Measurements from ENCODE around the gene CTDNEP1.

Gene CTDNEP1

DNA sequence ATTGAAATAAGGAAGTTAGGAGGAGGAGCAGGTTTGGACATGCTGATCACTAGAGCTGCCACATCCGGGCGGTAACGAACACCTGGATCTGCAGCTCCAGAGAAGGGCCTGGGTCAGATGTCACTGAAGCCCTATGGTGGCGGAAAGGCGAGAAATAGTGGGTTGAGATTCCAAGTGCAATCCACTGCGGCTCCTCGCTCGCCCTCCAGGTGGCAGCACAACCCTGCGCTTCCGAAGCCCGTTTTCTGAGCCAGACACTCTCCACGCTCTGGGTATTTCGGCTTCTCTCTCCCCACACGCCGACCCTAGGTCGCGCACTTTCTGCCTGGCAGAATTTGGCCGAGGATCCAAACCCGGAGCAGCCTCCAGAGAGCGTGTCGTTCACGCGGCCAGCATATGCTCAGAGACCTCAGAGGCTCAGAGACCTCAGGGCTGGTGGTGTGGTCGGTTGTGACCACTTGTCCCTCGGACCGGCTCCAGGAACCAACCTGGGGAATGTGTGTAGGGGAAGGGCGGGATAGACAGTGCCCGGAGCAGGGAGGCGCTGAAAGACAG, 29.1 kb upstream of the CTDNEP1 start:
- DNase-seq (ENCODE audit: low read depth, low spot score) = peak; percentile 66

GRCh38 chr17:7279448-7279847, 27.9 kb upstream of the CTDNEP1 start:
- DNase-seq (ENCODE audit: low read depth, low spot score) = no peak

GRCh38 chr17:7266784-7267183, 15.2 kb upstream of the CTDNEP1 start:
- no peak for DNase-seq (ENCODE audit: low read depth, low spot score)

- no peak for DNase-seq (ENCODE audit: low read depth, low spot score)
Observed at GRCh38 chr17:7263801-7264078, 12.2 kb upstream of the CTDNEP1 start.

DNA sequence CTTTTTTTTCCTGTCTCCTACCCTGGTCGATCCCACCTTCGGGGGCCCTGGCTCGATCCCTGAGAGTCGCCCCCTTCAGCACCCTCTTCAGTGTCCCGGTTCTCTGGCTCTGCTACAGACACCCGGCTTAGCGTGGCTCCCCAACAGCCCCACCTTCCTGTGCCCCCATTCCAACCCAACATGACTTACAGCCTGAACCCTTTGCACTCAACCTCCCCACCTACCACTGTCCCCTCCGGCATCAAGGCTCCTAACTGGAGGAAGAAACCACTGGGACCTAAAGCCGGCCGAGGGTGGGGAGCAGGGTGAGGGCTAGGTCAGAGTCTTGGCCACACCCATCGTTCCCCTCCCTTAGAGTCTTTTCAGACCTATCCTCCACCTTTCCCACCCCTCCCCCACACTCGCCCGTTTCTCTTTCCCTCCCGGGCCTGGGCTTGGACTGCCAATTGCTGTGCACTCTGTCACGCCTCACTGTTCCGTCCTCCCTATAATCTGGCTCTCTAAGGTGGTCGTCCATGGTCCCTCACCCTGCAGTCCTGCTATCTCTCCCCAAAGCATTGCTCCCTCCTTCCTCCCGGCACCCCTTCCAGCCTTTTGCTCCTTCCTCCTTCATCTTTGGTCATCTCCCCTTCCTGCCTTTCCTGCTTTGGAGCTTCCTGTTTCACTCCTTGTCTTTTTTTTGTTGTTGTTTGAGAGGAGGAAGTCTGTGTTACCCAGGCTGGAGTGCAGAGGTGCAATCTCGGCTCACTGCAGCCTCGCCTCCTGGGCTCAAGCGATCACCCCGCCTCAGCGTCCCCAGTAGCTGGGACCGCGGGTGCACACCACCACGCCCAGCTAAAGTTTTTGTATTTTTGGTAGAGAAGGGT, 11.6 kb upstream of the CTDNEP1 start:
- no peak for DNase-seq (ENCODE audit: low read depth, low spot score)

DNA sequence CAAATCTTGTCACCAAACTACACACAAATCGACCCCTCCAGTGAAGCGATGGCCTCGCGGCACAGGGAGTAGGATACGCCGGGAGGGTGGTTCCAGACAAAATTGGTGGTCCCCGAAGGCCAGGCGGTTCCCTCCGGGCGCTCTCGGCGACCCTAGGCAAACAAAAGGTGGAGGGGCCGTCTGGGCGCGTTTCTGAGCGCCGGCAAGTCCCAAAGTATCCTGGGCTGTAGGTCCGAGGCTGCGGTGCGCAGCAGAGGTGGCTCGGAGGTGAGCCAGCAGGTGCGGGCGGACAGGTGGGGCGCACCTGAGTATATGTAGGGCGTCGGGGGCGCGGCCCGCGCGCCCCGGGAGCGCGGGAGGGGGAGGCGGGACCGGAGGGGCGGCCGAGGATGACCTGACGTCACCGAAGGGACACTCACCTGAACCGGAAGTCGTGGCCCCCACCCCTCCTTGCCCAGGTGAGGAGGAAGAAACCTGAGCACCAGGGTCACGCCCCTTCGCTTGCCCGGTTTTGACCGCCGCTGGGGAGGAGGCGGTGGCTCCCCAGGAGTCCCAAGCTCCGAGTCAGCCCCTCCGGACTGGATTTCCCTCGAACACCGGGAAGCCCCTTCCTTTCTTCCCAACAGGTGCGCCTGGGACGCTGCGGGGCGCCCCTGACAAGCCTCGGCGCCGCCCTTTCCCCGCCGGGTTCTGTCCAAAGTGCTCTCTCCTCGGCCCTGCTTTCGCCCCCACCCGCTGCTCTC, 10.8 kb upstream of the CTDNEP1 start, which contains the start of gene CLDN7:
Gene CLDN7, minus strand, starts transcription at position 287 of the 743 bp plus-strand sequence. CDS start 435 bp downstream, outside the sequence.
- no peak for DNase-seq (ENCODE audit: low read depth, low spot score)

GRCh38 chr17:7261379-7262191, 10.1 kb upstream of the CTDNEP1 start:
- DNase-seq (ENCODE audit: low read depth, low spot score) = no peak

DNA sequence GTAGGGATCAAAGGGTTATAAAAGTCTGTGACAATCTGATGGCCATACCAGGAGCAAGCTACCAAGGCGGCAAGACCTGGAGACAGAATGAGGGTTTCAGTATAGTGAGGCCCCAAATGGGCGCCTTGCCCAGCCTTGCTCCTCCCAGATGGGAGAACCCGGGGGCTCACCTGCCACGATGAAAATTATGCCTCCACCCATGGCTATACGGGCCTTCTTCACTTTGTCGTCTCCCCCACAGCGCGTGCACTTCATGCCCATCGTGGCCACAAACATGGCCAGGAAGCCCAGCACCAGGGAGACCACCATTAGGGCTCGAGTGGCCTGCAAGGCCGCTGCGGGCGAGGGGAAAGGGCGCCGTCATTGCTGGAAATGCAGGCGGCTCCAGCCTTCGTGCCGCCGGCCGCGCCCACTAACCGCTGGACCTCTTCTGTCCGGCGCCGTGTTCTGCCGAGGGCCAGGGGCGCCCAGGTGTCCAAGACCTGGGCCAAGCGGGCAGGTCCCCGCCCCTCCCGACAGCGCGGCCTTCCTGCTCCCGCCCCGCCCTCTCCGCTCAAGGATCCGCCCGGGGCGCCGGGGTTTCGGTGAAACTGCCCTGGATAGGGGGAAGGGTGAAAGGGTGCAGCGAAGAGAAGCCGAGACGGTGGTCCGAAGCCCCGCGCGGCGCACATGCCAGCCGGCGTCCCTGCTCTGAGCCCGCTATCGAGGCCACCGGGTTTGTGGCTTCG, 9.3 kb upstream of the CTDNEP1 start:
- no peak for DNase-seq (ENCODE audit: low read depth, low spot score)

GRCh38 chr17:7260151-7260550, 8.6 kb upstream of the CTDNEP1 start:
- DNase-seq (ENCODE audit: low read depth, low spot score) = no peak

DNA sequence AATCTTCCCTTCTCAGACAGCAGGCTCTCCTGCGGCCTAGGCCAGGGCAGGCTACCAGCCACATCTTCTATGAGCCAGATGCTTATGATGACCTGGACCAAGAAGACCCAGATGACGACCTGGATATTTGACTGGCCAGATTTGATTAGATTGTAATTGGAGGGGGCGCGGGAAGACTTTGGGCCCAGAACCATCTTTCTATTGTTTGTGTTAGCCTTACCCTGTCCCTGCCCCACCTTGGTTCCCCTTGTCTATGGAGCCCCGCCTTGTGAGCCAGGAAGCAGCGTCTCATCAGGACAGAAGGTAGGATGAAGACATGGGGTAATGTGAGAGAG, 8.0 kb upstream of the CTDNEP1 start:
- DNase-seq (ENCODE audit: low read depth, low spot score) = no peak

DNA sequence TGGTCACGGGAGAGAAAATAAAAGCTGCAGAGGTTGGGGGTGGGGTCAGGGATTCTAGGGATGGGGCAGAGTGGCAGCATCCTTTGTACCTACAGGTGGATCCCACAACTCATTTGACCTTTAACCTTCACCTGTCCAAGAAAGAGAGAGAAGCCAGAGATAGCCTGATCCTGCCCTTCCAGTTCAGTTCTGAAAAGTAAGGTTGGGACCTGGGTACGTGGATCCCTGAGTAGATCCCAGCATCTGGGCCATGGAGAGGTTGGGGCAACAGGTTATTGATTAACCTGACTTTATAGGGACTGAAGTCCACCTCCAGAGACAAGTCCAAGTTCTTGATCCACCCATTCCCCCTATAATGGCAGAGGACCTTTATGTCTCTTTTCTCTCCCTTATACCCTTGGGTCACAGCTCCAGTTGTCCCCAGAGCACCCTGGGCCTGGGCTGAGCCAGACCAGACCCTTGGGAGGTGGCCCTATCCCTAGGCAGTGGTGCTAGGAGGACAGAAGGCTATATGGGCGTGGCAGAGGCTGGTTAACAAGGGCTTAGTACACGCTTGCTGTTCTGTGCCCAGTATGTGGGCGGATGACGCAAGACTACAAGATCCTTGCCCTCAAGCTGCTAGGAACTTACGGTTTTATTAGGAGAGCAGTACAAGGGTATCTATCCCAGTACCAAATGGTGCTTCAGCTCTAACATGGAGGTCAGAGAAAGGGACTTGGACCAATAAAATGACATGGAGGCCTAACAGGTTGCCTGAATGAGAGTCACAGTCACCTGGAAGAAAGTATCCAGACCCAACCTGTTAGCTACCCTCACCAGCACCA, 7.4 kb upstream of the CTDNEP1 start:
- no peak for DNase-seq (ENCODE audit: low read depth, low spot score)

- DNase-seq (ENCODE audit: low read depth, low spot score) = no peak
Observed at GRCh38 chr17:7256766-7257456, 5.4 kb upstream of the CTDNEP1 start.

GRCh38 chr17:7254511-7254910, 3.0 kb upstream of the CTDNEP1 start:
- no peak for DNase-seq (ENCODE audit: low read depth, low spot score)

DNA sequence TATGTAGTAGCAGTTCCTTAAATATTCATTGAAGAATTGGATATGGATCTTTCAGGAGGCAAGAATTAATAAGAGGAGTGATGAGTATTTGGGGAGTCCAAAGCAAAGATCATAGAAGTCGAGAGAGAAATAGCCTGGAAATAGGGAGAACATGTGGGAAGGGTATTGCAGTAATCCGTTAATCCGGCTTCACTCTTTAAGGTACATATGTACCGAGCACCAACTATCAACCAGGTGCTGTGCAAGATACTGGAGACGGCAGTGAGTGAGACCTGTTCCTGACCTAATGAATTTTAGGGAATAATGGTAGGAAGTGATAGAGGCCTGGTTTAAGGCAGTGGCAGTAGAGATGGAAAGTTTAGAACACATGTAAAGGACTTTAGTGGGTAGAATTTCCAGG, 1.5 kb upstream of the CTDNEP1 start:
- no peak for DNase-seq (ENCODE audit: low read depth, low spot score)

DNA sequence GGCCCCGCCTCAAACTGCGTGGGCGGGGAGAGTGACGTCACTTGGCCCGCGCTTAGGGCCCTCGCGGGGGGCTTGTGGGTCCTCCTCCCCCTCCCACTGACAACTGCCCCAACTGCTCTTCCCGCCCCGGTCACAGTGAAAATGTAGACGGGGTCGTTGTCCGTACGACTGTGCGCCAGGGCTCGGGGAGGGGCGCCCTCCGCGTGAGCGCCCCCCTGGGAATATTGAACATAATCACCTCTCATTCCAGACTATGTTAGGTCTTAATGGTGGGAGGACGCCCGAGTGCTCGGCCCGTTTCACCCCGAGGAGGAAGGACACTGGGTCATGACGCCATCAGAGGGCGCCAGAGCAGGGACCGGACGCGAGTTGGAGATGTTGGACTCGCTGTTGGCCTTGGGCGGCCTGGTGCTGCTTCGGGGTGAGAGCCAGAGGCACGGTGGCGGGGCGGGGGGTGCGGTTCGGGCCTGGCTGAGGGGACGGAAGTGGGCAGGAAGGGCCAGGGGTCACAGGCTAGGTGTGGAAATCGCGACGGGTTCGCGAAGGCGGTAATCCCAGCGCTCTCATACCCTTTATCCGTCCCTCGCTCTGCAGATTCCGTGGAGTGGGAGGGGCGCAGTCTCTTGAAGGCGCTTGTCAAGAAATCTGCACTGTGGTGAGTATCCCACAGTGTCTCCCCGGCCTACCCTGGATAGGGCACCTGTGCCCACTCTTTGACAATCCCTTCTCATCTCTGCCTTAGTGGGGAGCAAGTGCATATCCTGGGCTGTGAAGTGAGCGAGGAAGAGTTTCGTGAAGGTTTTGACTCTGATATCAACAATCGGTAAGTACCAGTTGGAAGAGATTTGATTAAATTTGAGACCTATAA, 876 bp upstream of the CTDNEP1 start, which contains the start of gene ELP5:
Gene ELP5, plus strand, starts transcription at position 40 of the 868 bp plus-strand sequence. Its CDS starts 336 bp downstream, at position 376.
- DNase-seq (ENCODE audit: low read depth, low spot score) = peak; percentile 74

- DNase-seq (ENCODE audit: low read depth, low spot score) = no peak
Observed at GRCh38 chr17:7250695-7251627, 573 bp downstream of the CTDNEP1 start.

DNA sequence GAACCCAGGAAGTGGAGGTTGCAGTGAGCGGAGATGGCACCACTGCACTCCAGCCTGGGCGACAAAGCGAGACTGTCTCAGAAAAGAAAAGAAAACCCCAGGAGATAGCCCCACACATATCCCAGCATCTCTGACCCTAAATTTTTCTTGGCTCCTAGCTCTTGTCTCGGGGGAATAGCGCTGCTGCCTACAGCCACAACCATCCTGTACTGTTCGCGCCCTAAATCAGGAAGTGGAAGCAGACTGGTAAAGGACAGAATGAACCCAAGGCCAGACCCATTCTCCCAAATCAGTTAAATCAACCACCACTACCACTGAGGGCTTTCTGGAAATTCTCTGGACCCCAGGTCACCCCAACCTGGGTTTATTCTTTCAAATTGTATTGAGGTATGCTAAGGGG, 1.7 kb downstream of the CTDNEP1 start:
- DNase-seq (ENCODE audit: low read depth, low spot score) = no peak

GRCh38 chr17:7249214-7249613, 2.3 kb downstream of the CTDNEP1 start:
- no peak for DNase-seq (ENCODE audit: low read depth, low spot score)
